Neural cell (in vitro differentiated cells): ENCODE results near the gene EXOC4. TPM values are rescaled to one million over a fixed set of nuclear protein-coding genes. Genes with fewer than 3 reads are reported as not detected.

ENCODE experiments used
- H2AFZ ChIP-seq: fragments of 200-600, 300-800 bp; sonication (generic), shearing (Covaris generic); 2 replicates; pipeline ENCODE4 v1.6.0; 2014; ENCODE audit warnings: low read depth, mild to moderate bottlenecking, antibody characterized with exemption, low read length, moderate library complexity
- H3F3A ChIP-seq: fragments of 200-600 bp; shearing (Covaris generic); 2 replicates; pipeline ENCODE4 v1.6.1; 2016; ENCODE audit warnings: mild to moderate bottlenecking, moderate library complexity, mixed read lengths, antibody characterized with exemption, low read length; ENCODE audit not compliant: insufficient read depth, poor library complexity, severe bottlenecking
- H3K27ac ChIP-seq: fragments of 200-600, 300-800 bp; sonication (generic), shearing (Covaris generic); 2 replicates; pipeline ENCODE4 v1.5.1; 2014; ENCODE audit warnings: mild to moderate bottlenecking, low read length, moderate library complexity
- H3K27me3 ChIP-seq: fragments of 300-800, 200-600 bp; sonication (generic), shearing (Covaris generic); 2 replicates; pipeline ENCODE4 v1.6.0; 2014; ENCODE audit warnings: mild to moderate bottlenecking, low read depth, low read length, moderate library complexity; ENCODE audit not compliant: insufficient read depth
- H3K36me3 ChIP-seq: fragments of 300-800, 200-600 bp; sonication (generic), shearing (Covaris generic); 2 replicates; pipeline ENCODE4 v1.5.1; 2014; ENCODE audit warnings: mild to moderate bottlenecking, antibody characterized with exemption, low read length, moderate library complexity; ENCODE audit not compliant: insufficient read depth
- H3K4me2 ChIP-seq: fragments of 300-800, 200-600 bp; sonication (generic), shearing (Covaris generic); 2 replicates; pipeline ENCODE4 v1.6.0; 2014; ENCODE audit warnings: mild to moderate bottlenecking, low read length
- H3K4me3 ChIP-seq: fragments of 300-800, 200-600 bp; sonication (generic), shearing (Covaris generic); 2 replicates; pipeline ENCODE4 v1.5.1; 2014; ENCODE audit warnings: mild to moderate bottlenecking, low read length, moderate library complexity
- H3K79me2 ChIP-seq: fragments of 200-600 bp; shearing (Covaris generic); replicated peaks from 2 replicates; pipeline ENCODE4 v1.6.0; 2014; ENCODE audit warnings: mild to moderate bottlenecking, low read length, moderate library complexity; ENCODE audit not compliant: insufficient read depth
- H3K9ac ChIP-seq: fragments of 300-800, 200-600 bp; sonication (generic), shearing (Covaris generic); 2 replicates; pipeline ENCODE4 v1.6.1; 2016; ENCODE audit warnings: mild to moderate bottlenecking, low read length, mixed read lengths
- H3K9me2 ChIP-seq: fragments of 200-600 bp; shearing (Covaris generic); 2 replicates; pipeline ENCODE4 v1.6.1; 2016; ENCODE audit warnings: mild to moderate bottlenecking, low read length, mixed read lengths; ENCODE audit not compliant: insufficient read depth
- H3K9me3 ChIP-seq: fragments of 200-600, 300-800 bp; sonication (generic), shearing (Covaris generic); 2 replicates; pipeline ENCODE4 v1.6.1; 2016; ENCODE audit warnings: mild to moderate bottlenecking, mixed run types, low read length, moderate library complexity, mixed read lengths
- H4K20me1 ChIP-seq: fragments of 200-600 bp; shearing (Covaris generic); 2 replicates; pipeline ENCODE4 v1.6.1; 2016; ENCODE audit warnings: mild to moderate bottlenecking, mixed run types; ENCODE audit not compliant: insufficient read depth
- CTCF ChIP-seq: fragments of 450-650 bp; IDR thresholded peaks from 2 replicates; pipeline ENCODE4 v1.5.1; 2014; ENCODE audit warnings: antibody characterized with exemption, mild to moderate bottlenecking, moderate library complexity; ENCODE audit not compliant: poor library complexity, severe bottlenecking
- EP300 ChIP-seq: fragments of 450-650 bp; conservative IDR thresholded peaks from 2 replicates; pipeline ENCODE4 v1.6.1; 2014; ENCODE audit warnings: antibody characterized with exemption, mild to moderate bottlenecking, moderate library complexity; ENCODE audit not compliant: poor library complexity, severe bottlenecking
- EZH2 ChIP-seq: fragments of 200-600, 300-800 bp; shearing (Covaris generic), sonication (generic); IDR thresholded peaks from 2 replicates; pipeline ENCODE4 v1.6.1; 2014; ENCODE audit warnings: antibody characterized with exemption, low read length, borderline replicate concordance, mild to moderate bottlenecking; ENCODE audit not compliant: insufficient read depth, poor library complexity, severe bottlenecking
- MXI1 ChIP-seq: fragments of 450-650 bp; conservative IDR thresholded peaks from 2 replicates; pipeline ENCODE4 v1.6.1; 2014; ENCODE audit warnings: antibody characterized with exemption, mild to moderate bottlenecking; ENCODE audit not compliant: poor library complexity, severe bottlenecking
- POLR2AphosphoS5 ChIP-seq: IDR thresholded peaks from 2 replicates; pipeline ENCODE4 v1.6.1; 2012
- RAD21 ChIP-seq: fragments of 450-650 bp; conservative IDR thresholded peaks from 2 replicates; pipeline ENCODE4 v1.6.1; 2014; ENCODE audit warnings: antibody characterized with exemption, mild to moderate bottlenecking, moderate library complexity
- SMC3 ChIP-seq: fragments of 450-650 bp; conservative IDR thresholded peaks from 2 replicates; pipeline ENCODE4 v1.6.1; 2014; ENCODE audit warnings: antibody characterized with exemption, mild to moderate bottlenecking, moderate library complexity; ENCODE audit not compliant: poor library complexity
- TAF1 ChIP-seq: IDR thresholded peaks from 2 replicates; pipeline ENCODE4 v1.6.1; 2012; ENCODE audit warnings: low read depth
- polyA plus RNA-seq: library from polyadenylated mRNA; depleted of rRNA; stranded (reverse); fragments of >200 nt; gene quantifications from 2 replicates; pipeline ENCODE4 v1.2.3, GENCODE V29; 2014
- TF ChIP-seq, protein P1 (sequence below): IDR thresholded peaks from 2 replicates; pipeline ENCODE4 v1.6.1; 2012; ENCODE audit warnings: borderline replicate concordance

EXOC4 gene
- polyA plus RNA-seq, 1 donor from 2014 or later = 36.5 TPM

DNA sequence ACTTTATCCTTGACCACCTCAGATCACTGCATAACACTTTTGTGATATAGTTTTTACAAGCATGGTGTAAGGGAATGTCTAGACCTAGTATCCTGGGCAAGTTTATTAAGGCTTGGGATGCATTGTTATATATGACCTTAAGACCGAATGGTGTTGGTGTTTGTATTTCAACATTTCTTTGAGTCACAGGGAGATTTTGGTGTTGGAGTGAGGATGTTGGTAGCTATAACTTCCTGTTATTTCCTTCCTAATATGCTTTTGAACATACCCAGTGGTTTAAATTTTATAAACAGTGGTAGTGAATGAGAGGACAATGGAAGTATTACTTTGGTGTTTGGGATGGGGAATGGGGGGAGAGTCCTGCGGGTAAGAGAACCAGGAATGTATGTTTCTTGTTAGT, 2.6 kb downstream of the EXOC4 start:
- H2AFZ ChIP-seq = no peak overlapping the region

DNA sequence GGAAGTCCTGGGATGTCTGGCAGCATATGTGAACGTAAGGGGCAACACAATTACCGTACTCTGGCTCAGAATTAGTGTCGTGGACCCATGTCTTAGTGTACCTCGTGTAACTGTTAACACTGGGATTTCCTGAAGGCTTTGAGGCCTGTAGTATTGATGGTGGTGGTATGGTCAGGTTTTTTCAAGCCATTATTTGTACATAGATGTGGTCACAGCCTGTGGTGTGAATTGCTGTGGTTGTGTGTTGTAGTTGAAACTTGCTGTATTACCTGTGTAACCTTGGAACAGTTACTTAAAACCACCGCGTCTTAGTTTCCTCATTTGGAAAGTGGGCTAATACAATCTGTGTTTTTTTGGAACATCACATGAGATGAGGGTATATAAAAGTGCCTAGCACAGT, 5.3 kb downstream of the EXOC4 start:
- Histone ChIP-seq H3K9me3 (no peaks in the 10 kb centered on the region), H3K4me3 (no peak overlapping the region), H4K20me1 (no peaks in the 10 kb centered on the region), H2AFZ (no peak overlapping the region), H3K9ac (no peak overlapping the region), H3K36me3 (no peaks in the 10 kb centered on the region), H3K27ac (no peak overlapping the region), H3K27me3 (no peaks in the 10 kb centered on the region), H3F3A (no peaks in the 10 kb centered on the region), H3K79me2 (peaks cover 53% of the 10 kb centered on the region), H3K9me2 (no peaks in the 10 kb centered on the region), H3K4me2 (no peak overlapping the region)
- TF ChIP-seq EP300 (no peak), SMC3 (no peak), MXI1 (no peak), POLR2AphosphoS5 (no peak), EZH2 (no peak), TAF1 (no peak), CTCF (no peak), RAD21 (no peak)
- TF ChIP-seq, protein P1, sequence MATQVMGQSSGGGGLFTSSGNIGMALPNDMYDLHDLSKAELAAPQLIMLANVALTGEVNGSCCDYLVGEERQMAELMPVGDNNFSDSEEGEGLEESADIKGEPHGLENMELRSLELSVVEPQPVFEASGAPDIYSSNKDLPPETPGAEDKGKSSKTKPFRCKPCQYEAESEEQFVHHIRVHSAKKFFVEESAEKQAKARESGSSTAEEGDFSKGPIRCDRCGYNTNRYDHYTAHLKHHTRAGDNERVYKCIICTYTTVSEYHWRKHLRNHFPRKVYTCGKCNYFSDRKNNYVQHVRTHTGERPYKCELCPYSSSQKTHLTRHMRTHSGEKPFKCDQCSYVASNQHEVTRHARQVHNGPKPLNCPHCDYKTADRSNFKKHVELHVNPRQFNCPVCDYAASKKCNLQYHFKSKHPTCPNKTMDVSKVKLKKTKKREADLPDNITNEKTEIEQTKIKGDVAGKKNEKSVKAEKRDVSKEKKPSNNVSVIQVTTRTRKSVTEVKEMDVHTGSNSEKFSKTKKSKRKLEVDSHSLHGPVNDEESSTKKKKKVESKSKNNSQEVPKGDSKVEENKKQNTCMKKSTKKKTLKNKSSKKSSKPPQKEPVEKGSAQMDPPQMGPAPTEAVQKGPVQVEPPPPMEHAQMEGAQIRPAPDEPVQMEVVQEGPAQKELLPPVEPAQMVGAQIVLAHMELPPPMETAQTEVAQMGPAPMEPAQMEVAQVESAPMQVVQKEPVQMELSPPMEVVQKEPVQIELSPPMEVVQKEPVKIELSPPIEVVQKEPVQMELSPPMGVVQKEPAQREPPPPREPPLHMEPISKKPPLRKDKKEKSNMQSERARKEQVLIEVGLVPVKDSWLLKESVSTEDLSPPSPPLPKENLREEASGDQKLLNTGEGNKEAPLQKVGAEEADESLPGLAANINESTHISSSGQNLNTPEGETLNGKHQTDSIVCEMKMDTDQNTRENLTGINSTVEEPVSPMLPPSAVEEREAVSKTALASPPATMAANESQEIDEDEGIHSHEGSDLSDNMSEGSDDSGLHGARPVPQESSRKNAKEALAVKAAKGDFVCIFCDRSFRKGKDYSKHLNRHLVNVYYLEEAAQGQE = no peak

More for the DNA sequence above, 2.6 kb downstream of the EXOC4 start:
- H3K27me3 ChIP-seq = no peaks in the 10 kb centered on the region
- no peaks in the 10 kb centered on the region for H3F3A ChIP-seq
- no peak overlapping the region for H3K27ac ChIP-seq
- H3K79me2 ChIP-seq = peaks cover 45% of the 10 kb centered on the region
- H4K20me1 ChIP-seq = no peaks in the 10 kb centered on the region
- no peaks in the 10 kb centered on the region for H3K36me3 ChIP-seq
- H3K4me3 ChIP-seq = peak overlapping the region; percentile 5
- TF ChIP-seq CTCF (no peak), SMC3 (no peak), MXI1 (no peak), RAD21 (no peak), EZH2 (no peak), EP300 (no peak), TAF1 (no peak), POLR2AphosphoS5 (no peak)
- TF ChIP-seq, protein P1 = no peak
- no peak overlapping the region for H3K9ac ChIP-seq
- no peaks in the 10 kb centered on the region for H3K9me3 ChIP-seq
- no peak overlapping the region for H3K4me2 ChIP-seq
- no peaks in the 10 kb centered on the region for H3K9me2 ChIP-seq
